ENCODE data around the gene TCF19.
A peak's percentile ranks its signal among the peaks of the same experiment; 100 is the strongest.

TCF19 gene

GRCh38 chr6:31171931-31172905, 13.8 kb downstream of the TCF19 start:
- WGBS (ENCODE audit: extremely low coverage, insufficient coverage, low lambda C conversion rate), result no CpG with 5 or more reads among the region's 16 CpGs
- H2BK5ac ChIP-seq (ENCODE audit: low read length), result peak overlapping the region; percentile 98
- peak overlapping the region; percentile 73 for H3K9ac ChIP-seq (ENCODE audit: low read length)
- H3K4me1 ChIP-seq (ENCODE audit: control insufficient read depth, low read depth, low read length), result peaks cover 14% of the 10 kb centered on the region
- peak overlapping the region; percentile 98 for H2BK120ac ChIP-seq (ENCODE audit: low read depth, low read length)
- no peaks in the 10 kb centered on the region for H3K79me1 ChIP-seq (ENCODE audit: low read length)
- H3K27me3 ChIP-seq (ENCODE audit: insufficient read depth, low read length, poor library complexity), result no peaks in the 10 kb centered on the region
- H3K27ac ChIP-seq (ENCODE audit: low read depth, low read length), result peak overlapping the region; percentile 93
- peak; percentile 83 for DNase-seq
- H3K4ac ChIP-seq (ENCODE audit: low read depth, low read length), result peak overlapping the region; percentile 99
- H4K5ac ChIP-seq (ENCODE audit: low read length), result peak overlapping the region; percentile 16
- peaks cover 34% of the 10 kb centered on the region for H3K79me2 ChIP-seq (ENCODE audit: control insufficient read depth, insufficient read depth, low read length)
- peak overlapping the region; percentile 28 for H3K4me2 ChIP-seq (ENCODE audit: low read length)
- H3K36me3 ChIP-seq (ENCODE audit: control insufficient read depth, insufficient read depth, low read length), result no peaks in the 10 kb centered on the region
- peak overlapping the region; percentile 91 for H3K18ac ChIP-seq (ENCODE audit: low read length)
- H3K56ac ChIP-seq (ENCODE audit: low read length), result peak overlapping the region; percentile 92
- no peak overlapping the region for H3K23ac ChIP-seq (ENCODE audit: low read length)
- peak overlapping the region; percentile 71 for H2AK5ac ChIP-seq (ENCODE audit: low read length)
- no peak overlapping the region for H3K4me3 ChIP-seq (ENCODE audit: low read length)
- H2BK15ac ChIP-seq (replicated peaks; ENCODE audit: low read depth), result peak overlapping the region; percentile 15
- H4K8ac ChIP-seq (ENCODE audit: low read depth, low read length), result peak overlapping the region; percentile 69

DNA sequence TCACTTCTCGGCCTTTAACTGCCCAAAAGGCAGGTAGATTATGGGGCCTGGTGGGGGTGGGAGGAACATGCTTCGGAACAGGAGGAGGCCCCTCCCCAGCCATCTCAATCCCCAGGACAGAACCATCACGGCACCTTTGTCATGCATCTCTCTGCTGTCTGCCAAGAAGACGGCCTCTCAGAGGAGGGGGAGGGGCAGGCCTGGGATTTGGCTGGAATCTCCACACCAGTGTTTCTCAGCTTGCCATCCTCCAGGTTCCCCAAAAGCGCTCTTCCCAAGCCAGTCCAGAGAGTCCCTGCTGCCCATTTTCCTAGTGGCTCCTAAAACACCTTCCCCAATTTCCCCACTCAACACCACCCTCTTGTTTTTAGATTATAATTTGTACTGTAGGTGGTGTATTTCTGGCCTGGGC, 14.6 kb downstream of the TCF19 start:
- Histone ChIP-seq H3K4me2 (ENCODE audit: low read length) (peak overlapping the region; percentile 28), H2BK5ac (ENCODE audit: low read length) (peak overlapping the region; percentile 98), H3K56ac (ENCODE audit: low read length) (peak overlapping the region; percentile 92), H3K18ac (ENCODE audit: low read length) (peak overlapping the region; percentile 91), H4K8ac (ENCODE audit: low read depth, low read length) (no peak overlapping the region), H3K4me1 (ENCODE audit: control insufficient read depth, low read depth, low read length) (peaks cover 14% of the 10 kb centered on the region), H3K4ac (ENCODE audit: low read depth, low read length) (peak overlapping the region; percentile 99), H3K27me3 (ENCODE audit: insufficient read depth, low read length, poor library complexity) (no peaks in the 10 kb centered on the region), H3K79me2 (ENCODE audit: control insufficient read depth, insufficient read depth, low read length) (peaks cover 28% of the 10 kb centered on the region), H3K23ac (ENCODE audit: low read length) (no peak overlapping the region), H2BK120ac (ENCODE audit: low read depth, low read length) (peak overlapping the region; percentile 63), H3K9ac (ENCODE audit: low read length) (peak overlapping the region; percentile 73), H2BK15ac (replicated peaks; ENCODE audit: low read depth) (no peak overlapping the region), H3K36me3 (ENCODE audit: control insufficient read depth, insufficient read depth, low read length) (no peaks in the 10 kb centered on the region), H3K79me1 (ENCODE audit: low read length) (no peaks in the 10 kb centered on the region), H3K4me3 (ENCODE audit: low read length) (no peak overlapping the region), H4K5ac (ENCODE audit: low read length) (no peak overlapping the region), H3K27ac (ENCODE audit: low read depth, low read length) (peak overlapping the region; percentile 93), H2AK5ac (ENCODE audit: low read length) (no peak overlapping the region)
- WGBS (ENCODE audit: extremely low coverage, insufficient coverage, low lambda C conversion rate), result no CpG with 5 or more reads among the region's 5 CpGs
- peak; percentile 93 for DNase-seq

DNA sequence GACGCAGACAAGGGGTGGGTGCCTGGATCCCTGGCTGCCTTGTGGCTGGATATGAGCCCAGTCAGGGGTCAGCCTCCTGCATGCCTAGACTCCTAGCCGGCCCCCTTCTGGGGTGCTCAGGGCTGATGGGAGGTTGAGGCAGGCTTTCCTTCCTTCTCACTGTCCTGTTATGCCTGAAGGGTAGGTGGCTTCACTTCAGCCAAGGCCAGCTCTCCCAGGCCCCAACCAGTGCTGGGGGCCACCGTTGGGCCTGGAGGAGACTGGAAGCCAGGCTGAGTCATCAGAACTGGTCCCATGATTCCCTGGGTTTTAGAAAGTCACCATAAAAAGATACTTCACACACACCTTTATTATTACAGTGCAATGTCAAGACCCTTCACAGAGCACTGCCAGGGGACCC, 15.0 kb downstream of the TCF19 start:
- Histone ChIP-seq H4K5ac (ENCODE audit: low read length) (no peak overlapping the region), H4K8ac (ENCODE audit: low read depth, low read length) (no peak overlapping the region), H2BK120ac (ENCODE audit: low read depth, low read length) (peak overlapping the region; percentile 30), H3K9ac (ENCODE audit: low read length) (peak overlapping the region; percentile 56), H3K79me1 (ENCODE audit: low read length) (no peaks in the 10 kb centered on the region), H2AK5ac (ENCODE audit: low read length) (peak overlapping the region; percentile 48), H3K36me3 (ENCODE audit: control insufficient read depth, insufficient read depth, low read length) (no peaks in the 10 kb centered on the region), H3K4me1 (ENCODE audit: control insufficient read depth, low read depth, low read length) (peaks cover 14% of the 10 kb centered on the region), H3K4ac (ENCODE audit: low read depth, low read length) (peak overlapping the region; percentile 58), H2BK5ac (ENCODE audit: low read length) (peak overlapping the region; percentile 89), H3K79me2 (ENCODE audit: control insufficient read depth, insufficient read depth, low read length) (peaks cover 24% of the 10 kb centered on the region), H3K56ac (ENCODE audit: low read length) (peak overlapping the region; percentile 92), H2BK15ac (replicated peaks; ENCODE audit: low read depth) (no peak overlapping the region), H3K27ac (ENCODE audit: low read depth, low read length) (peak overlapping the region; percentile 70), H3K18ac (ENCODE audit: low read length) (peak overlapping the region; percentile 45), H3K27me3 (ENCODE audit: insufficient read depth, low read length, poor library complexity) (no peaks in the 10 kb centered on the region), H3K23ac (ENCODE audit: low read length) (peak overlapping the region; percentile 59), H3K4me3 (ENCODE audit: low read length) (no peak overlapping the region), H3K4me2 (ENCODE audit: low read length) (no peak overlapping the region)
- WGBS (ENCODE audit: extremely low coverage, insufficient coverage, low lambda C conversion rate), result no CpG with 5 or more reads among the region's 3 CpGs
- DNase-seq, result no peak

DNA sequence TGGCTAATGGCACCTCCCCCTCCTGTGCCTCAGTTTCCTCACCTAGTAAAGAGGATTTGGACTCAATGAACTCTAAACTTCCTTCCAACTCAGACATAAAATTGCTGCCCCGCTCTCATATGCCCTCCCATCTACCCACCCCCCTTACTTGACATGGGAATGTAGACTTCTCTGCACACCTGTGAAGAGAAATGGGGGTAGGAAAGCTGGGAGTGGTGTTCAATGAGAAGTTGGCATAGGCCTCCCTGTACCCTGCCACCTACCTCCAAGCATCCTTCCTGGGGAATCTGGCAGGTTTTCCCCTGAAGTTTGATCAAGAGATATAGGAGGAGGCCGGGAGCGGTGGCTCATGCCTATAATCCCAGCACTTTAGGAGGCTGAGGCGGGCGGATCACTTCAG, 16.0 kb downstream of the TCF19 start:
- Histone ChIP-seq H2BK5ac (ENCODE audit: low read length) (no peak overlapping the region), H3K4ac (ENCODE audit: low read depth, low read length) (peak overlapping the region; percentile 42), H3K4me3 (ENCODE audit: low read length) (no peak overlapping the region), H3K4me2 (ENCODE audit: low read length) (no peak overlapping the region), H3K36me3 (ENCODE audit: control insufficient read depth, insufficient read depth, low read length) (no peaks in the 10 kb centered on the region), H3K4me1 (ENCODE audit: control insufficient read depth, low read depth, low read length) (peaks cover 11% of the 10 kb centered on the region), H3K9ac (ENCODE audit: low read length) (no peak overlapping the region), H3K23ac (ENCODE audit: low read length) (no peak overlapping the region), H3K18ac (ENCODE audit: low read length) (peak overlapping the region; percentile 15), H3K79me2 (ENCODE audit: control insufficient read depth, insufficient read depth, low read length) (peaks cover 14% of the 10 kb centered on the region), H2BK15ac (replicated peaks; ENCODE audit: low read depth) (no peak overlapping the region), H2AK5ac (ENCODE audit: low read length) (no peak overlapping the region), H2BK120ac (ENCODE audit: low read depth, low read length) (peak overlapping the region; percentile 45), H3K27me3 (ENCODE audit: insufficient read depth, low read length, poor library complexity) (no peaks in the 10 kb centered on the region), H4K8ac (ENCODE audit: low read depth, low read length) (no peak overlapping the region), H4K5ac (ENCODE audit: low read length) (no peak overlapping the region), H3K56ac (ENCODE audit: low read length) (peak overlapping the region; percentile 92), H3K79me1 (ENCODE audit: low read length) (no peaks in the 10 kb centered on the region), H3K27ac (ENCODE audit: low read depth, low read length) (no peak overlapping the region)
- no CpG with 5 or more reads among the region's 5 CpGs for whole genome bisulfite sequencing (ENCODE audit: extremely low coverage, insufficient coverage, low lambda C conversion rate)
- DNase-seq, result no peak

DNA sequence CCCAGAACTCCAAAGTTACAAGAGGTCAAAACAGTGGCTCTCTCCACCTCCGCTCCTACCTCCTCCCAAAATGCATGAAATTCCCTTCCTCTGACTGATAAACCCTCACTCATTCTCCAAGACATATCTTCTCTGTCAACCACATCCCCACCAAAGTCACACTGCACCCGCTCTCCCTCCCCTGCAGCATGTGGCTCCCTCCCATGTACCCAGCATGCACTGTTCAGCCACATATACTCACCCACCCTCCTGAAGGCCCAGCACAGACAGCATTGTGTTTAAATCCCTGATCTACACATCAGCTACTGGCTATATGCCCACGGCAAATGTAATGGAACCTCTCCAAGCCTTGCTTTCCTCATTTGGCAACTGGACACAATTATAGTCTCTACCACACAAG, 17.6 kb downstream of the TCF19 start:
- H3K18ac ChIP-seq (ENCODE audit: low read length), result no peak overlapping the region
- no peak overlapping the region for H3K9ac ChIP-seq (ENCODE audit: low read length)
- H3K23ac ChIP-seq (ENCODE audit: low read length), result no peak overlapping the region
- peak; percentile 57 for DNase-seq
- no peaks in the 10 kb centered on the region for H3K79me1 ChIP-seq (ENCODE audit: low read length)
- WGBS (ENCODE audit: extremely low coverage, insufficient coverage, low lambda C conversion rate), result no CpG with 5 or more reads among the region's 3 CpGs
- no peaks in the 10 kb centered on the region for H3K36me3 ChIP-seq (ENCODE audit: control insufficient read depth, insufficient read depth, low read length)
- no peak overlapping the region for H2BK5ac ChIP-seq (ENCODE audit: low read length)
- no peak overlapping the region for H2BK15ac ChIP-seq (replicated peaks; ENCODE audit: low read depth)
- peaks cover 9% of the 10 kb centered on the region for H3K4me1 ChIP-seq (ENCODE audit: control insufficient read depth, low read depth, low read length)
- H2BK120ac ChIP-seq (ENCODE audit: low read depth, low read length), result no peak overlapping the region
- no peak overlapping the region for H3K4me3 ChIP-seq (ENCODE audit: low read length)
- H3K27ac ChIP-seq (ENCODE audit: low read depth, low read length), result no peak overlapping the region
- peak overlapping the region; percentile 63 for H3K56ac ChIP-seq (ENCODE audit: low read length)
- H4K5ac ChIP-seq (ENCODE audit: low read length), result no peak overlapping the region
- no peak overlapping the region for H3K4ac ChIP-seq (ENCODE audit: low read depth, low read length)
- no peaks in the 10 kb centered on the region for H3K27me3 ChIP-seq (ENCODE audit: insufficient read depth, low read length, poor library complexity)
- H3K79me2 ChIP-seq (ENCODE audit: control insufficient read depth, insufficient read depth, low read length), result peaks cover 3% of the 10 kb centered on the region
- H2AK5ac ChIP-seq (ENCODE audit: low read length), result no peak overlapping the region
- H4K8ac ChIP-seq (ENCODE audit: low read depth, low read length), result no peak overlapping the region
- H3K4me2 ChIP-seq (ENCODE audit: low read length), result no peak overlapping the region

Measured in mesendoderm (in vitro differentiated cells).